ENCODE data around the gene CCNF.

Gene CCNF

DNA sequence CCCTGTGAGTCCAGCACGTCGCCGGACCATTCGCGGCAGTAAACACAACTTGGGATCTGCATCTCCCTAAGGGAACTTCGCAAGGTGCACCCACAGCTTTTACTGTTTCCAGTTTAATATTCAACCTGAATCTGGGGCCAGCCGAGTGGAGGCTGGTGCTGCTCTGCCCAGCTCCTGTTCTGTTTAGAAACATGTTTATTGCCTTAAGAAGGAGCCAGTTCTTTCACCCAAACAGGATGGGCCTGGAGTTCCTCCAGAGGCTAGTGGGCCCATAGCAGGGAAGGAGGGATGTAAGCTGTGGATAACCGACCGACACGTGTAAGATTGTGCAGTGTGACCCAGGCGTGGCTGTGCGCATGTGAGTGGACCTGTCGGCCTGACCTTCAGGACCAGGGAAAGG lies 63.0 kb downstream of the CCNF start:
- DNase-seq (ENCODE audit: low read depth), result no peak
- no peak overlapping the region for H3K4me3 ChIP-seq (ENCODE audit: low read depth, low read length)
- in situ Hi-C loops (cut with HindIII; ENCODE audit: low sequenced_read_pairs), result no loop called here
- TF ChIP-seq, protein P1, sequence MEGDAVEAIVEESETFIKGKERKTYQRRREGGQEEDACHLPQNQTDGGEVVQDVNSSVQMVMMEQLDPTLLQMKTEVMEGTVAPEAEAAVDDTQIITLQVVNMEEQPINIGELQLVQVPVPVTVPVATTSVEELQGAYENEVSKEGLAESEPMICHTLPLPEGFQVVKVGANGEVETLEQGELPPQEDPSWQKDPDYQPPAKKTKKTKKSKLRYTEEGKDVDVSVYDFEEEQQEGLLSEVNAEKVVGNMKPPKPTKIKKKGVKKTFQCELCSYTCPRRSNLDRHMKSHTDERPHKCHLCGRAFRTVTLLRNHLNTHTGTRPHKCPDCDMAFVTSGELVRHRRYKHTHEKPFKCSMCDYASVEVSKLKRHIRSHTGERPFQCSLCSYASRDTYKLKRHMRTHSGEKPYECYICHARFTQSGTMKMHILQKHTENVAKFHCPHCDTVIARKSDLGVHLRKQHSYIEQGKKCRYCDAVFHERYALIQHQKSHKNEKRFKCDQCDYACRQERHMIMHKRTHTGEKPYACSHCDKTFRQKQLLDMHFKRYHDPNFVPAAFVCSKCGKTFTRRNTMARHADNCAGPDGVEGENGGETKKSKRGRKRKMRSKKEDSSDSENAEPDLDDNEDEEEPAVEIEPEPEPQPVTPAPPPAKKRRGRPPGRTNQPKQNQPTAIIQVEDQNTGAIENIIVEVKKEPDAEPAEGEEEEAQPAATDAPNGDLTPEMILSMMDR (IDR thresholded peaks at IDR 0.05; ENCODE audit: low read depth, low read length, missing control alignments), result no peak

DNA sequence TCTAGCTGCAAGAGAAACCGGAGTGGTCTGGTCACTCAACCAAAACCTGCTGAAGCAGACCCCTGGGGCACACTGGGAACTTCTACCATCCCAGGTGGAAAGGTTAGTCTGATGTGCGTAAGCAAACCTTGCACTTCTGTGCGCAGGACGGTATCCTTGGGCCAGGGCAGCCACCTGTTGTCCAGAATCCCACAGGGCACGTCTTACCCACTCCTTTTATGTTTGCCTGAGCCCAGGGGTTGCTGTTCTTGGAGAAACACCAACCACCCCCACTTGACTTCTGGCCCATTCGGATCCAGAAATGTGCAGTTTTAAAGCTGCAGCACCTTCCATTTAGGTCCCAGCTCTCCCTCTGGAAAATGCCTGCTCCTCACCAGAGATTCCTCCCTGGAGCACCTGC lies 64.4 kb downstream of the CCNF start:
- no peak overlapping the region for H3K4me3 ChIP-seq (ENCODE audit: low read depth, low read length)
- TF ChIP-seq, protein P1 (IDR thresholded peaks at IDR 0.05; ENCODE audit: low read depth, low read length, missing control alignments), result no peak
- in situ Hi-C loops (cut with HindIII; ENCODE audit: low sequenced_read_pairs), result no loop called here
- DNase-seq (ENCODE audit: low read depth), result no peak

DNA sequence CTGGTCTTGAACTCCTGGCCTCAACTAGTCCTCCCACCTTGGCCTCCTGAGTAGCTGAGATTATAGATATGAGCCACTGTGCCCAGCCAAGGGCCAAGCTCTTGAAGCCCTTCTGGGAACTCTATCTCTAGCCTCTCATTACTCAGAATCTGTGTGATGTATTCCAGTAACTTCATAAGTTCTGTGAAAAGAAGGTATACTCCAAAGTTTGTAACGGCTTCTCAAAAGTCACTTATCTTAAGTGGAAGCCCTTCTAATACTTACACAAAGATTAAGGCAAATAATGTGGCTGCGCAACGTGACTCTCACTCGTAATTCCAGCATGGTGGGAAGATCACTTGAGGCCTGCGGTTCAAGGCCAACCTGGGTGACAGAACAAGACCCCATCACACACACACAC lies 65.4 kb downstream of the CCNF start:
- DNase-seq (ENCODE audit: low read depth), result no peak
- TF ChIP-seq, protein P1 (IDR thresholded peaks at IDR 0.05; ENCODE audit: low read depth, low read length, missing control alignments), result no peak
- in situ Hi-C loops (cut with HindIII; ENCODE audit: low sequenced_read_pairs), result no loop called here
- no peak overlapping the region for H3K4me3 ChIP-seq (ENCODE audit: low read depth, low read length)

DNA sequence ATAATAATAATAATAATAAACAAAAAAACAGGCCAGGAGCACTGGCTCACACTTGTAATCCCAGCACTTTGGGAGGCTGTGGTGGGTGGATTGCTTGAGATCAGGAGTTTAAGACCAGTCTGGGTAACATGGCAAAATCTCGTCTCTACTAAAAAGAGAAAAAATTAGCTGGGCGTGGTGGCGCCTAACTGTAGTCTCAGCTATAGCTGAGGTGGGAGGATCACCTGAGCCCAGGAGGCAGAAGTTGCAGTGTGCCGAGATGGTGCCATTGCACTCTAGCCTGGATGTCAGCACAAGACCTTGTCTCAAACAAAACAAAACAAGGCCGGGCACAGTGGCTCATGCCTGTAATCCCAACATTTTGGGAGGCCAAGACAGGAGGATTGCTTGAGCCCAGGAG lies 65.8 kb downstream of the CCNF start:
- no peak for DNase-seq (ENCODE audit: low read depth)
- TF ChIP-seq, protein P1 (IDR thresholded peaks at IDR 0.05; ENCODE audit: low read depth, low read length, missing control alignments), result no peak
- in situ Hi-C loops (cut with HindIII; ENCODE audit: low sequenced_read_pairs), result no loop called here
- no peak overlapping the region for H3K4me3 ChIP-seq (ENCODE audit: low read depth, low read length)

DNA sequence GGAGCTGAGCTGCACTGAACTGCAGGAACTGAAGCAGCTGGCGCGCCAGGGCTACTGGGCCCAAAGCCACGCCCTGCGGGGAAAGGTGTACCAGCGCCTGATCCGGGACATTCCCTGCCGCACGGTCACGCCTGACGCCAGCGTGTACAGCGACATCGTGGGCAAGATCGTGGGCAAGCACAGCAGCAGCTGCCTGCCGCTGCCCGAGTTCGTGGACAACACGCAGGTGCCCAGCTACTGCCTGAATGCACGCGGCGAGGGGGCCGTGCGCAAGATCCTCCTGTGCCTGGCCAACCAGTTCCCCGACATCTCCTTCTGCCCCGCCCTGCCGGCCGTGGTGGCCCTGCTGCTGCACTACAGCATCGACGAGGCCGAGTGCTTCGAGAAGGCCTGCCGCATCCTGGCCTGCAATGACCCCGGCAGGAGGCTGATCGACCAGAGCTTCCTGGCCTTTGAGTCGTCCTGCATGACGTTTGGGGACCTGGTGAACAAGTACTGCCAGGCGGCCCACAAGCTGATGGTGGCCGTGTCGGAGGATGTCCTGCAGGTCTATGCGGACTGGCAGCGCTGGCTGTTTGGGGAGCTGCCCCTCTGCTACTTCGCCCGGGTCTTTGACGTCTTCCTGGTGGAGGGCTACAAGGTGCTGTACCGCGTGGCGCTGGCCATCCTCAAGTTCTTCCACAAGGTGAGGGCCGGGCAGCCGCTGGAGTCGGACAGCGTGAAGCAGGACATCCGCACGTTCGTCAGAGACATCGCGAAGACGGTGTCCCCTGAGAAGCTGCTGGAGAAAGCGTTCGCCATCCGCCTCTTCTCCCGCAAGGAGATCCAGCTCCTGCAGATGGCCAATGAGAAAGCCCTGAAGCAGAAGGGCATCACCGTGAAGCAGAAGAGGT lies 67.2 kb downstream of the CCNF start:
- TF ChIP-seq, protein P1 (IDR thresholded peaks at IDR 0.05; ENCODE audit: low read depth, low read length, missing control alignments), result no peak
- no peak for DNase-seq (ENCODE audit: low read depth)
- in situ Hi-C loops (cut with HindIII; ENCODE audit: low sequenced_read_pairs), result no loop called here
- no peak overlapping the region for H3K4me3 ChIP-seq (ENCODE audit: low read depth, low read length)

DNA sequence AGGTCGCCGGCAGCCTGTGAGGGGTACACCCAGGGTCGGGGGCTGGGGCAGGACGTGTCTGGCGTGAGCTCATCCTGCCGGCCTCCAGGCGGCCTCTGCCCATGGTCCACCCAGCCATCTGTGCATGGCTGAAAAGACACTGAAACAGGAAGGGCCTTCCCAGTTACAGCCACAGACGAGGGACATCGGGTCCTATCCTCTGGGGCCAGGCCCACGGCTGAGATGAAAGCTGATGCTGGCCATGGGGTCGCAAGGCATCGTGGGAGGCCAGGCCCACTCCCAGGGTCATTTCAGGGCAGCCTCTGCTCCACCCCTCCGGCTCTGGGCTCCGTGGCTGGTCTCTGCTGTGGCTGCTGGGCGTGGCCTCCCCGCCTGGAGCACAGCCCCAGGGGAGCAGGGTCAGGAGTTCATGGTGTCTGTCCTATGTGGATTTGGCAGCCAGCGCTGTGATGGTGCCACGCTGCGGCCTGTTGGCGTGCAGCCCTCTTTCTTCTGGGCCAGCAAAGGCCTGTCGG lies 67.9 kb downstream of the CCNF start:
- in situ Hi-C loops (cut with HindIII; ENCODE audit: low sequenced_read_pairs), result no loop called here
- no peak overlapping the region for H3K4me3 ChIP-seq (ENCODE audit: low read depth, low read length)
- DNase-seq (ENCODE audit: low read depth), result no peak
- TF ChIP-seq, protein P1 (IDR thresholded peaks at IDR 0.05; ENCODE audit: low read depth, low read length, missing control alignments), result no peak
